Measurements from ENCODE around the gene DDX51.
"Not testable (repeated sequence)": the region's sequence is repeated elsewhere in the genome, so short reads cannot be mapped to it uniquely, and the experiment has no call there.

The DDX51 gene

GRCh38 chr12:132105467-132105866 is 38.7 kb downstream of the DDX51 start:
- Histone ChIP-seq H3F3A (ENCODE audit: low read depth) (no peaks in the 10 kb centered on the region), H2AFZ (ENCODE audit: low read length) (no peak overlapping the region), H3K4me1 (ENCODE audit: insufficient read depth, low read length, poor library complexity, severe bottlenecking) (no peaks in the 10 kb centered on the region), H3K4me3 (ENCODE audit: low read length, poor library complexity, severe bottlenecking) (no peak overlapping the region), H3K9ac (ENCODE audit: low read depth, low read length, poor library complexity, severe bottlenecking) (no peak overlapping the region), H3K27me3 (ENCODE audit: insufficient read depth, low read length, poor library complexity, severe bottlenecking) (no peaks in the 10 kb centered on the region), H4K20me1 (ENCODE audit: insufficient read depth, low read length, poor library complexity, severe bottlenecking) (no peaks in the 10 kb centered on the region), H3K9me3 (ENCODE audit: insufficient read depth, low read depth, low read length) (no peaks in the 10 kb centered on the region), H3K4me2 (ENCODE audit: low read depth, low read length, poor library complexity, severe bottlenecking) (no peak overlapping the region), H3K79me2 (ENCODE audit: insufficient read depth, low read length) (no peaks in the 10 kb centered on the region), H3K9me2 (replicated peaks; ENCODE audit: low read depth, low read length) (no peaks in the 10 kb centered on the region), H3K36me3 (ENCODE audit: insufficient read depth, low read length) (peaks cover 24% of the 10 kb centered on the region; the same call in 1 of the 2 replicates)
- TF ChIP-seq, protein P1, sequence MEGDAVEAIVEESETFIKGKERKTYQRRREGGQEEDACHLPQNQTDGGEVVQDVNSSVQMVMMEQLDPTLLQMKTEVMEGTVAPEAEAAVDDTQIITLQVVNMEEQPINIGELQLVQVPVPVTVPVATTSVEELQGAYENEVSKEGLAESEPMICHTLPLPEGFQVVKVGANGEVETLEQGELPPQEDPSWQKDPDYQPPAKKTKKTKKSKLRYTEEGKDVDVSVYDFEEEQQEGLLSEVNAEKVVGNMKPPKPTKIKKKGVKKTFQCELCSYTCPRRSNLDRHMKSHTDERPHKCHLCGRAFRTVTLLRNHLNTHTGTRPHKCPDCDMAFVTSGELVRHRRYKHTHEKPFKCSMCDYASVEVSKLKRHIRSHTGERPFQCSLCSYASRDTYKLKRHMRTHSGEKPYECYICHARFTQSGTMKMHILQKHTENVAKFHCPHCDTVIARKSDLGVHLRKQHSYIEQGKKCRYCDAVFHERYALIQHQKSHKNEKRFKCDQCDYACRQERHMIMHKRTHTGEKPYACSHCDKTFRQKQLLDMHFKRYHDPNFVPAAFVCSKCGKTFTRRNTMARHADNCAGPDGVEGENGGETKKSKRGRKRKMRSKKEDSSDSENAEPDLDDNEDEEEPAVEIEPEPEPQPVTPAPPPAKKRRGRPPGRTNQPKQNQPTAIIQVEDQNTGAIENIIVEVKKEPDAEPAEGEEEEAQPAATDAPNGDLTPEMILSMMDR (conservative IDR thresholded peaks at IDR 0.05; ENCODE audit: low read length): no peak
- no peak for TF ChIP-seq EZH2phosphoT487 (IDR thresholded peaks at IDR 0.05; ENCODE audit: borderline replicate concordance)

DNA sequence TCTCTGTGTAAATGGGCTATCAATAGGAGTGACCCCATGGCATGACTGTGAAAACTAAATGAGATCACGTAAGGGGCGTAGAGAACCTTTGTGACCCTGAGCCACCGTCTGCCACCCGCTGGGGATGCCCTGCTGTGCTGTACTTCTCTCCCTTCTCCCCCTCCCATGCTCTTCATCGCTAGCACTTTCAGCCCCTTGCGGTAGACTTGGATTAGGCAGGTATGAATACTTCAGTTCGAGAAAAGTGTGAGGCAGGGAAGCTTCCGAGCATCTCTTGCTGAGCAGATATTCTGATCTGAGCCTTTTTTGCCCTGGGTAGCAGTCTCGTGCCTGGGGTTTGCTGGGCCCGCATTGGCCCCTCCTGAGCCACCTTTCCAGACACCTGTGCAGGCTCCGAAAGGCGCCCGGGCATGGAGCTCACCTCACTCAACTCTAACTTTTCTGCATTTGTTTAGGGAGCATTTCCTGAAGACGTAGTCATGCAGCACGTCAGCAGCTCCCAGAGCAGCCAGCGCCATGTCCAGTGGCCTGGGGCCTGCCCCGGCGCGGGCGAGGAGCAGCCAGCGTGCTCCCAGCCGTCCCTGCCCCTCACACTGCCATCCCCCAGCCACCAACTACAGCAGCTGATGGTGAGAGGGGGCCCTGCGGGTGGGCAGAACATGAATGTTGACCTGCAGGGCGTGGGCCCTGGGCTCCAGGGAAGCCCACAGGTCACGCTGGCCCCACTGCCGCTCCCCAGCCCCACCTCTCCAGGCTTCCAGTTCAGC is 40.4 kb downstream of the DDX51 start:
- H3K79me2 ChIP-seq (ENCODE audit: insufficient read depth, low read length): peaks cover 5% of the 10 kb centered on the region; the same call in 1 of the 2 replicates
- H3K4me3 ChIP-seq (ENCODE audit: low read length, poor library complexity, severe bottlenecking): no peak overlapping the region
- no peaks in the 10 kb centered on the region for H3K9me3 ChIP-seq (ENCODE audit: insufficient read depth, low read depth, low read length)
- TF ChIP-seq, protein P1 (conservative IDR thresholded peaks at IDR 0.05; ENCODE audit: low read length): no peak
- no peak for TF ChIP-seq EZH2phosphoT487 (IDR thresholded peaks at IDR 0.05; ENCODE audit: borderline replicate concordance)
- no peaks in the 10 kb centered on the region for H3K4me1 ChIP-seq (ENCODE audit: insufficient read depth, low read length, poor library complexity, severe bottlenecking)
- H3F3A ChIP-seq (ENCODE audit: low read depth): no peaks in the 10 kb centered on the region
- H2AFZ ChIP-seq (ENCODE audit: low read length): no peak overlapping the region
- no peaks in the 10 kb centered on the region for H4K20me1 ChIP-seq (ENCODE audit: insufficient read depth, low read length, poor library complexity, severe bottlenecking)
- no peaks in the 10 kb centered on the region for H3K9me2 ChIP-seq (replicated peaks; ENCODE audit: low read depth, low read length)
- peaks cover 29% of the 10 kb centered on the region; the same call in 1 of the 2 replicates for H3K36me3 ChIP-seq (ENCODE audit: insufficient read depth, low read length)
- H3K4me2 ChIP-seq (ENCODE audit: low read depth, low read length, poor library complexity, severe bottlenecking): no peak overlapping the region
- no peak overlapping the region for H3K9ac ChIP-seq (ENCODE audit: low read depth, low read length, poor library complexity, severe bottlenecking)
- no peaks in the 10 kb centered on the region for H3K27me3 ChIP-seq (ENCODE audit: insufficient read depth, low read length, poor library complexity, severe bottlenecking)

DNA sequence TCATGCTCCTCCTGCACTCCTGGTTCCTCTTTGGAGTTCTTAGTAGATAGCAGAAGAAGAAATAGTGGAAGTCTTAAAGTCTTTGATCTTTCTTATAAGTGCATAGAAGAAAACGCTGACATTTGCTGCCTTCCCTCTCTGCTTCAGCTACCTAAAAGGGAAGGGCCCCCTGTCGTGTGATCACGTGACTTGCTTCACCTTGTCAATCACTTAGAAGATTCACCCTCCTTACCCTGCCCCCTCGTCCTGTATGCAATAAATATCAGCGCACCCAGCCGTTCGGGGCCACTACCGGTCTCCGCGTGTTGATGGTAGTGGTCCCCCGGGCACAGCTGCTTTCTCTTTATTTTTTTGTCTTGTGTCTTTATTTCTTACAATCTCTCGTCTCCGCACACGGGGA is 41.0 kb downstream of the DDX51 start:
- not testable (repeated sequence) for H3K9ac ChIP-seq (ENCODE audit: low read depth, low read length, poor library complexity, severe bottlenecking); H3K4me3 ChIP-seq (ENCODE audit: low read length, poor library complexity, severe bottlenecking); H4K20me1 ChIP-seq (ENCODE audit: insufficient read depth, low read length, poor library complexity, severe bottlenecking); H3K9me3 ChIP-seq (ENCODE audit: insufficient read depth, low read depth, low read length); H3K4me1 ChIP-seq (ENCODE audit: insufficient read depth, low read length, poor library complexity, severe bottlenecking); H3K9me2 ChIP-seq (replicated peaks; ENCODE audit: low read depth, low read length); H3K4me2 ChIP-seq (ENCODE audit: low read depth, low read length, poor library complexity, severe bottlenecking); H2AFZ ChIP-seq (ENCODE audit: low read length); H3K27me3 ChIP-seq (ENCODE audit: insufficient read depth, low read length, poor library complexity, severe bottlenecking); H3F3A ChIP-seq (ENCODE audit: low read depth); H3K79me2 ChIP-seq (ENCODE audit: insufficient read depth, low read length)
- H3K36me3 ChIP-seq (ENCODE audit: insufficient read depth, low read length): peaks cover 29% of the 10 kb centered on the region; the same call in 1 of the 2 replicates

DNA sequence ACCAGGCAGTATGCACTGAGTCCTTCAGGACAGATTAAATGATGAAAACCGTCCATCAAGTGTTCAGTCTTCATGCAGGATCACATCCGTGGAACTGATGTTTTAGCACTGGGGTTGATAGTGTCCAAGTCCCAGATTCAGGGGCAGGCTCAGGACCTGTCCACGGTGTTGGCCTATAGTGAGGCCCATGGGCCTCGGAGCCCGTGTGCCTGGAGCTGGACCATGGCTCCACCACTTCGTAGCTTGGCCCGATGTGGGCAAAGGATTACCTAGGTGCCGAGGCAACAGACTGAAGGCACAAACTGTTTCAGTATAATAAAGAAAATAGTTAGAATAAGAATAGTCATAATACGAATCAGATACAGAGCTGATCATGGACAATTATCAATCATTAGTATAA is 41.8 kb downstream of the DDX51 start:
- H3K9me3 ChIP-seq (ENCODE audit: insufficient read depth, low read depth, low read length): no peaks in the 10 kb centered on the region
- H2AFZ ChIP-seq (ENCODE audit: low read length): no peak overlapping the region
- TF ChIP-seq EZH2phosphoT487 (IDR thresholded peaks at IDR 0.05; ENCODE audit: borderline replicate concordance): no peak
- TF ChIP-seq, protein P1 (conservative IDR thresholded peaks at IDR 0.05; ENCODE audit: low read length): no peak
- no peak overlapping the region for H3K9ac ChIP-seq (ENCODE audit: low read depth, low read length, poor library complexity, severe bottlenecking)
- no peak overlapping the region for H3K4me2 ChIP-seq (ENCODE audit: low read depth, low read length, poor library complexity, severe bottlenecking)
- H3K4me3 ChIP-seq (ENCODE audit: low read length, poor library complexity, severe bottlenecking): no peak overlapping the region
- H3K79me2 ChIP-seq (ENCODE audit: insufficient read depth, low read length): peaks cover 8% of the 10 kb centered on the region; the same call in 1 of the 2 replicates
- H3K9me2 ChIP-seq (replicated peaks; ENCODE audit: low read depth, low read length): no peaks in the 10 kb centered on the region
- H3F3A ChIP-seq (ENCODE audit: low read depth): no peaks in the 10 kb centered on the region; the same call in 1 of the 2 replicates
- no peaks in the 10 kb centered on the region for H3K4me1 ChIP-seq (ENCODE audit: insufficient read depth, low read length, poor library complexity, severe bottlenecking)
- peaks cover 3% of the 10 kb centered on the region for H4K20me1 ChIP-seq (ENCODE audit: insufficient read depth, low read length, poor library complexity, severe bottlenecking)
- no peaks in the 10 kb centered on the region for H3K27me3 ChIP-seq (ENCODE audit: insufficient read depth, low read length, poor library complexity, severe bottlenecking)
- H3K36me3 ChIP-seq (ENCODE audit: insufficient read depth, low read length): peaks cover 29% of the 10 kb centered on the region; the same call in 1 of the 2 replicates
